Ecto neural progenitor cell (in vitro differentiated cells): ENCODE results near the gene FUT8.

Source experiments
- DNase-seq: peaks from one replicate; pipeline ENCODE4 v3.0.0-alpha.2; 2018; ENCODE audit warnings: low spot score

FUT8 gene

DNA sequence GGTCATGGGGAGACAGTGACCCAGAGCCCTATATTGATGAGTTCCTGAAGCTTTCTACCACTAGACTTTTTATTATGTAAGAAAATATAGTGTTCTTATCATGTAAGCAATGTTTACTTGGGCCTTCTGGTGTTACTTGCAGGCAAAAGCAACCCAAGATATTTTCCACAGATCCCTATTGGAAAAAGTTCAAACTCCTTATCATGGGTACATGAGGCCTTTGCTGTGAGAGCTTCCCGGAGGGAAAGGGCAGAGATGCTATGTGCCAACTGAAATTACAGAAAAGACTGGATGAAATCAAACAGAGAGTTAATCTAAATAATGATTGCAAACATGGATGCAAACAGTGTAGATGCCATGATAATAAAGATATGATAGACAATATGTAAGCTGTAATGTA lies 361.5 kb downstream of the FUT8 start:
- peak; percentile 5 for DNase-seq

DNA sequence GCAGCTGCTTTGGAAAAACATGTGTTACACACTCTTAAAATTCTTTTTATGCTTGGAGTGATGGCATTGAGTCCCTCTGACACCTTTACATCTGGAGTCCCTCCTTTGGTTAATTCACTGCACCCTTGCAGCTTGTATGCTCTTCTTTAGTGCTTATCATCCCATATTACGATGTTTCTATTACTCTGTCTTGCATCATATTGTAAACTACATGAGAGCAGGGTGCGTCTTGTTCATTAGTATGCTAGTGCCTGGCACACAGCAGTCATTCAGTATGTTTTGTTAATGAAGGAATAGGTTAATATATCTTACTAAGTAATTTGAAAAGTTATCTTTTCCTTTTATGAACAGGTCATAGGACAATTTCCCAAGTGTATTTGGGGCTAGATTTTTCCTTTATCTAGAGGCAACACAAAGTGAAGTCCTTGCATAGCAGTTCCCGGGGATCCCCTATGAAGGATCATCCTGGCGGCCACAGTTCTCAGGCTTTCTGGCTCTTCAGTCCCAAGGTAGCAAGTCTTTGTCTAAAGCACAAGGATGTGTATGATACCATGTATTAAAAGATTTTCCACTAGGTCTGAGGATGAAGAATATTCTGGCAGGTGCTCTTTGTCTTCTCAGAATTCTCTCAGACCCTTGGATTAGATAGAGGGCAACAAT lies 363.8 kb downstream of the FUT8 start:
- DNase-seq = no peak

DNA sequence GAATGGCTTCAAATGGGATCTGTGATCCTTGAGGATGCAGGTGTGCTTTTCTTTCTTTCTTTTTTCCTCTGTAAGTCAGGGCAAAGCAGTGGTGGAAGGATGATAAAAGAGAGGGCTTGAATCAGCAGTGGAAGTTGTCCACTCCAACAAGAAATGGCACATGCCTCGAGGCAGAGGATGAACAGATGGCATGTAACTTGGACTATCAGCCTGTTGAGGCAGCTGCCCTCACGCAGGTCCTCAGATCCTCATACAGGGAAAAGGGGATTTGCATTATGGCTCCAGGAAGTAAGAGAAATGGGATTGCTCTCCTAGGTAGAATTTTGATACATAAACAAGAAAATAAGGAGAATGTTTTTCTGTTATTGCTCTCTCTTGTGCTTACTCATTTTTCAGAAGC lies 368.0 kb downstream of the FUT8 start:
- no peak for DNase-seq

DNA sequence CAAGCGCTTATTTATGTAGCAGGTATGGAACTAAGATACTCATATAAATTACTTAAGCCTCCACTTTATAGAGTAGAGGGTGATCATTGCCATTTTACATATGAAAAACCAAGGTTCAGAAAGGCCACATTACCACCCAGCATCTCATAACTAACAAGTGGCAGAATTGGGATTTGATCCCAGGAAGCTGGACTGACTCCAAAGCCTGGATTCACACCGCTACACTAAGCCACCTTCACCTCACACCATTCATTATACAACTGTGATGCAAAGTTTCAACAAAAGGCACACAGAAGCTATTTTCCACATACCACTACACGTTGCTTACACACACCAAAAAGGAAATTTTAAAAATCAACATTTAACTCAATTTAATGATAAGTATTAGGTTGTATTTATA lies 370.6 kb downstream of the FUT8 start:
- no peak for DNase-seq

DNA sequence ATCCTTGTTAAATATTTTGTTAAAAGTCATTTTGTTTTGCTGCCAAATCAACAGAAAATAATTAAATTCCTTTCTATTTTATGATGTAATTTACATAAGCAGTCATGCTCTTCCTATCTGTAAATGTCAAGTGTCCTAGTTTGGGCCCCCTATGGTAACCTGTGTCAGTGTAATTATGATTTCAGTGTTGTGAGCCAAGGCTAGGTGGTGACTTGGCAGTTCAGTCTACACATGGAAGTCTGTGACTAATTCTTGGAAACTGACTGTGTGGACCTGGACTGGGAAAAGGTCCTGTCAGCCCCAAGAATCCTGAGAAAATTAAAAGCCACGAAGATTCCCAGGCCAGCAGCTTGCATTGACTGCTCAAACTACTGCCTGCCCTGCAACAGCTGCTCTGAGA lies 371.0 kb downstream of the FUT8 start:
- no peak for DNase-seq

DNA sequence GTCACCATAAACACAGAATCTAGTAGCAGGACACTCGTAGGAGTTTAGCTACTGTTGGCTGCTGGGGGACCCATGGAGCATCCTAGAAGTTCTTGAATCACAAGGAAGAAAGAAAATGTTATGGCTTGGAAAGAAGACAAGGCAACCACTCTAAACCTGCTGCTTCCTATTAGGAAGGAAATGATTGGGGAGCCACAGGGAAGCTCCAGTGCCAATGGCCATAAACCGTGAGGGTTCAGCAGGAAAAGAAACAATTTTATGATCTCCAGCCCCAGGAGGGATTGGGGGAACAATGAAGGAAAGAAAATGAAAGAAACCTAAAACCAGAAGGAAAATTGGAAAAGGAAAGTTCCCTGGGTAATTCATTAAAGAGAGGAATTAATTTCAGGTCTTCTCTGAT lies 372.0 kb downstream of the FUT8 start:
- no peak for DNase-seq

DNA sequence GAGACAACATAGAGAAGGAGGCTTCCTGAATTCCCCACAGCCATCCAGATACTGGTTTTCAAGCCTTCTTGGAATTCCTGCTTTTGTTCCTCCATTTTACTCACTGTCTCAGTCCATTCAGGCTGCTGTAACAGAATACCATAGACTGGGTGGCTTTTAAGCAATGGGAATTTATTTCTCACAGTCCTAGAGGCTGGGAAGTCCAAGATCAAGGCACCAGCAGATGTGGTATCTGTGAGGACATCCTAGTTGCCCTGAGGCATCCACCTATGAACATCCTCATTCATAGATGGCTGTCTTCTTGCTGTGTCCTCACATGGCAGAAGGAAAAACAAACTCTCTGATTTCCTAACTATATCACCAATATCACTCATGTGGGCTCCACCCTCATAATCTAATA lies 374.9 kb downstream of the FUT8 start:
- no peak for DNase-seq

DNA sequence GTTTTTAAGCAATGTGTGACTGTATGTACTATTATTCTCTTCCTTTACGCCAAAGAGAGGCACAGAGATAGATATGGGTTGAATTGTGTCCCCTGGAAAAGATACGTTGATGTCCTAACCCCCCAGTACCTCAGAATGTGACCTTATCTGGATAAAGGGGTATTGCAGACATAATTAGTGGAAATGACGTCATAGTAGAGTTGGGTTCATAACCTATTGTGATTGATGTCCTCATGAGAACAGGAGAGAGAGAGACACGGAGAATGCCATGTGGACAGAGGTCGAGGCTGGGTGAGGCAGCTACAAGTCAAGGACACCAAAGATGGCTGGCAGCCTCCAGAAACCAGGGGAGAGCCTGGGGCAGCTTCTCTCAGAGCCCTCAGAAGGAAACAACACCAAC lies 376.3 kb downstream of the FUT8 start:
- no peak for DNase-seq

DNA sequence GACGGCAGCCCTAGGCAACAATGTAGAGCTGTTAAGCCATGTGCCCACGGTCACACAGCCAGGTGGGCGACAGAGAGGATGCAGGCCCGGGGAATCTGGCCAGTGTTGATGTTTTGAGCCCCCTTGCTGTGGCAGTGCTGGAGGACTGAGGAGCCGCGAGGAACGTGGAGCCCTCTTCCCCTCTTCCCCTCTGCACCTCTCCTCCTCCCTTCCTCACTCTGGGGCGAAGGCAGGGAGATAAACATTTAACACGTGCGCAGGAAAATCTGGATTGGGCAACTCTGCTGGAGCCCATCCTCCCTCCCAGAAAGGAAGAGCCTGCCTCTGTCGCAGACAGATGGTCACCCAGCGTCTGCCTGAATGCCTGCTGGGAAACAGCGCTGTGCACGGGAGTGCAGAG lies 376.8 kb downstream of the FUT8 start:
- no peak for DNase-seq

DNA sequence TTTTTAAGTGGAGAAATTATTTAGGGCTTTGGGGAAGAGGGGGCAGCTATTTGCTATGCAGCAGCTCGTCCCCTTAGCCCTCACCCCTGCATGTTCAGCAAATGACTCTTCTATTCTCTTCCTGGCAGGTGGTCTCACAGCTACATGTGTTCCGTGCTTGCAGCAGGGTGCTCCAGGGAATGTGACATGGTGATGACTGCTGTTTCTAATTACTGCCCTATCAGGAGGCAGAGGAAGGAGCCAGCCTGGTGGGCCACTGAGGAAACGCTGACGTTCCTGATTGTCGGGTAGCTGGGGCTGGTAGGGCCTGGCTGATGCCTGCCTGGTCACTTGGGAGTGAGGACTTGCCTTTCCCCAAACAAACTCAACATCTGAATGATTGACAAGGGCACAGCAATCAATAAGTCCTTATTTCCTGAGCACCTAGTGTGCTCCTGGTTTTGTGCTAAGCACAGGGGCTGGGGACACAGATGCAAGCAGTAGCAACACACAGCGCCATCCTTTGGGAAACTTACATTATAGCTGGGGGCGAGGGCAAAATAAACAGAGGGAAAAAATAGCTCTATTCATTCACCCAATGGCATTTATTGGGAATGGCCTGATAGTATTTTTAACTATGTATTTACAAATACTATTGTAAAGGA lies 377.8 kb downstream of the FUT8 start:
- DNase-seq = no peak

DNA sequence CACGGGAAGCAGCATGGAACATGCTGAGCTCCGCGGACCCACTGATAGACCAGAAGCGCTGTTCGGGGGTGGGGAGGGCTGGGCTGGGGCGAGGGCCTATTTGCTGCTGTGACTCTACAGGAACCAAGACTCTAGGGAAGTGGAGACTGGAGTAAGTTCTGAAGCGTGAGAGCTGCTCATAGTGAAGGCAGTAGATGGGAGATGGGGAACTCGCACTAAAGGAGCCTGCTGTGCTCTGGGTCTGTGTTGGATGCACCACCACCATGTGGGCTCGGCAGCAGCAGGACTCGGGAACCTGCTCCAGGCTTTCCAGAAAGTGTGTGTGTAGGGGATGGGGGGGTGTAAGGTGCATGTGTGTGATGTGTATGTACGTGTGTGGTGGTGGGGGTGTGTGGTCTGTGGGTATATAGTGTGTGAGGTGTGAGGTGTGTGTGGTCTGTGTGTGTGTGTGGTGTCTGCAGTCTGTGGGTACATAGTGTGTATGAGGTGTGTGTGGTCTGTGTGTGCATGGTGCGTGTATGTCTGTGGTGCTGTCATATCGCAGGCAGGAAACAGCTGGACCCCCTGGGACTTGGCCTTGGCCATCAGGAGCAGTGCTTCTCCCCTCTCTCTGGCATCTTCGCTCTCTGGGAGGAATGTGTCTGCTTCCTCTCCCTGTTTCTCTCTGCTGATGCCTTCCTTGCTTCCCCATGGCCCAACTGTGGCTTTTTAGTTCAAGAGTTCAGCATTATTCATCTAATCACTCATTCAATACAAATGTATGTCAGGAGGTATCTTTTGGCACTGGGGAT lies 378.9 kb downstream of the FUT8 start:
- DNase-seq = no peak

DNA sequence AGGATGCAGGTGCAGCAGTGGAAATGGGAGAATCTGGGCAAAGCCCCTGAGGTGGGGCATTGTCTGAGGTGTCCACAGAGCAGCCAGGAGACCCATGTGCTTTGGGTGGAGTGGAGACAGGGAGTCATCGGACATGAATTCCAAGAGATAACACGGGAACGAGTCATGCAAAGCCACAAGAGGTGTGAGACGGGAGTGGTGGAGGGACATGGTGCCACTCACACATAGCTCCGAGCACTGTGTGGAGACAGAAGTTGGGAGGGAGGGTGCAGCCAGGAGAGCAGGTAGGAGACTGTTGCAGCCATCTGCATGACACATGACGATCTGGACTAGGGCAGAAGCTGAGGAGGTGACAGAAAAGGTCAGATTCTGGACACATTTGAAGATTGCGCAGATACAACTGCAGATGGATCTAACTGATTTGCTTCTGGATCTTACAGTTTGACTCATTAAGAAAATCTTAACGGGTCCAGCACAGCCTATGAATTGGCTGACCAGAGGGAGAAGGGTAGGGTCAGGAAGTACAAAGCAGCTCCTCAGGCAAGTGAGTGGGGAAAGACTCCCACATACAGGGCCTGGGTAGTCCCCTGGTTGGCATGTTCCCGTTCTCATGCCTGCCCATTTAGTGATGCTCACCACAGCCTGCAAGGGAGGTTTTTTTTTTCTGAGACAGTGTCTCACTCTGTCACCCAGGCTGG lies 379.8 kb downstream of the FUT8 start:
- no peak for DNase-seq
